ENCODE measurements around the gene SH2D3C. TPM values are rescaled to one million over a fixed set of nuclear protein-coding genes. Genes with fewer than 3 reads are reported as not detected.

Gene SH2D3C
- total RNA-seq, 4 donors from 2014 or later, result 1.4 to 22.3 (median 4.1) TPM

- TF ChIP-seq CTCF (IDR thresholded peaks at IDR 0.05), result no peak
- H3K36me3 ChIP-seq, result peaks cover 0 to 15% (median 0%) of the 10 kb centered on the region in 3 donors
- H3K9me3 ChIP-seq, result no peaks in the 10 kb centered on the region
- no peak for DNase-seq
- no peak overlapping the region for H3K27ac ChIP-seq
- no peaks in the 10 kb centered on the region for H3K27me3 ChIP-seq
- peaks cover 0 to 6% (median 3%) of the 10 kb centered on the region in 4 donors for H3K4me1 ChIP-seq
- H3K4me3 ChIP-seq, result no peak overlapping the region
Measured at GRCh38 chr9:127729522-127730256, 48.8 kb downstream of the SH2D3C start.

- no peak for DNase-seq
- Histone ChIP-seq H3K27ac (no peak overlapping the region), H3K4me3 (no peak overlapping the region), H3K9me3 (no peaks in the 10 kb centered on the region), H3K27me3 (no peaks in the 10 kb centered on the region), H3K4me1 (no peaks in the 10 kb centered on the region), H3K36me3 (peaks cover 0 to 15% (median 0%) of the 10 kb centered on the region in 3 donors)
- TF ChIP-seq POLR2A (IDR thresholded peaks at IDR 0.05) (no peak), CTCF (IDR thresholded peaks at IDR 0.05) (no peak)
Measured at GRCh38 chr9:127728808-127729207, 49.7 kb downstream of the SH2D3C start.

- Histone ChIP-seq H3K9me3 (no peaks in the 10 kb centered on the region), H3K36me3 (peaks cover 0 to 5% (median 0%) of the 10 kb centered on the region in 3 donors), H3K27ac (no peak overlapping the region), H3K4me1 (peaks cover 0 to 6% (median 0%) of the 10 kb centered on the region in 4 donors), H3K27me3 (no peaks in the 10 kb centered on the region), H3K4me3 (no peak overlapping the region)
- no peak for TF ChIP-seq POLR2A (IDR thresholded peaks at IDR 0.05)
- TF ChIP-seq CTCF (IDR thresholded peaks at IDR 0.05), result no peak
- no peak for DNase-seq
Measured at GRCh38 chr9:127726871-127727270, 51.6 kb downstream of the SH2D3C start.

GRCh38 chr9:127724012-127724411 lies 54.5 kb downstream of the SH2D3C start:
- no peaks in the 10 kb centered on the region for H3K27me3 ChIP-seq
- no peak overlapping the region for H3K27ac ChIP-seq
- peaks cover 0 to 7% (median 0%) of the 10 kb centered on the region in 4 donors for H3K4me1 ChIP-seq
- no peaks in the 10 kb centered on the region for H3K9me3 ChIP-seq
- H3K4me3 ChIP-seq, result no peak overlapping the region
- DNase-seq, result no peak
- no peak for TF ChIP-seq CTCF (IDR thresholded peaks at IDR 0.05)
- TF ChIP-seq POLR2A (IDR thresholded peaks at IDR 0.05), result no peak
- H3K36me3 ChIP-seq, result no peaks in the 10 kb centered on the region

GRCh38 chr9:127723444-127723843 lies 55.0 kb downstream of the SH2D3C start:
- H3K27me3 ChIP-seq, result no peaks in the 10 kb centered on the region
- no peak for DNase-seq
- TF ChIP-seq CTCF (IDR thresholded peaks at IDR 0.05), result no peak
- TF ChIP-seq POLR2A (IDR thresholded peaks at IDR 0.05), result no peak
- peaks cover 0 to 7% (median 0%) of the 10 kb centered on the region in 4 donors for H3K4me1 ChIP-seq
- H3K36me3 ChIP-seq, result no peaks in the 10 kb centered on the region
- no peak overlapping the region for H3K4me3 ChIP-seq
- no peak overlapping the region for H3K27ac ChIP-seq
- no peaks in the 10 kb centered on the region for H3K9me3 ChIP-seq

Data from Peyer's patch (tissue), 4 donors.